Glutamatergic neuron (in vitro differentiated cells): ENCODE data around the gene OR9G1. TPM values are rescaled to one million over a fixed set of nuclear protein-coding genes. Genes with fewer than 3 reads are reported as not detected.

Experiments used
- DNase-seq: peaks from one replicate; pipeline ENCODE4 v3.0.0; 2022
- H3K27ac Mint-ChIP-seq: one replicate; pipeline ENCODE4 v1.8.0; 2020; ENCODE audit warnings: mild to moderate bottlenecking, mixed read lengths, inconsistent platforms; ENCODE audit not compliant: unreplicated experiment
- H3K27me3 Mint-ChIP-seq: one replicate; pipeline ENCODE4 v1.8.0; 2020; ENCODE audit warnings: mild to moderate bottlenecking, moderate library complexity, mixed read lengths, inconsistent platforms; ENCODE audit not compliant: unreplicated experiment
- H3K36me3 Mint-ChIP-seq: one replicate; pipeline ENCODE4 v1.8.0; 2020; ENCODE audit warnings: mild to moderate bottlenecking, mixed read lengths, inconsistent platforms; ENCODE audit not compliant: unreplicated experiment
- H3K4me1 Mint-ChIP-seq: one replicate; pipeline ENCODE4 v1.8.0; 2020; ENCODE audit warnings: mild to moderate bottlenecking, low read depth, mixed read lengths, inconsistent platforms; ENCODE audit not compliant: unreplicated experiment
- H3K4me3 Mint-ChIP-seq: one replicate; pipeline ENCODE4 v1.8.0; 2020; ENCODE audit warnings: mild to moderate bottlenecking, mixed read lengths, inconsistent platforms; ENCODE audit not compliant: unreplicated experiment
- H3K9me3 Mint-ChIP-seq: one replicate; pipeline ENCODE4 v1.8.0; 2020; ENCODE audit warnings: mild to moderate bottlenecking, moderate library complexity, mixed read lengths, inconsistent platforms; ENCODE audit not compliant: unreplicated experiment
- CTCF ChIP-seq: fragments of 200-600 bp; sonication (generic); IDR thresholded peaks from one replicate; pipeline ENCODE4 v1.5.0; 2021; ENCODE audit not compliant: partially characterized antibody, unreplicated experiment
- total RNA-seq: library from RNA; stranded (reverse); fragmentation: NEBNext Ultra II Directional; extraction: Animal tissue kit (Norgen Biotek cat#: 25700); gene quantifications from one replicate; pipeline ENCODE4 v1.2.1, GENCODE V29; 2021; ENCODE audit not compliant: unreplicated experiment

Gene OR9G1
- total RNA-seq, 1 donor from 2014 or later = not detected

GRCh38 chr11:56706486-56706885, 7.6 kb downstream of the OR9G1 start:
- H3K9me3 Mint-ChIP-seq = no peaks in the 10 kb centered on the region
- DNase-seq = no peak
- H3K4me1 Mint-ChIP-seq = no peaks in the 10 kb centered on the region
- no peaks in the 10 kb centered on the region for H3K36me3 Mint-ChIP-seq
- no peak for TF ChIP-seq CTCF
- H3K4me3 Mint-ChIP-seq = no peak overlapping the region
- no peak overlapping the region for H3K27ac Mint-ChIP-seq
- no peaks in the 10 kb centered on the region for H3K27me3 Mint-ChIP-seq

GRCh38 chr11:56714206-56714605, 15.3 kb downstream of the OR9G1 start:
- Mint-ChIP-seq H3K27me3 (peaks cover 3% of the 10 kb centered on the region), H3K36me3 (no peaks in the 10 kb centered on the region), H3K4me1 (no peaks in the 10 kb centered on the region), H3K27ac (no peak overlapping the region), H3K9me3 (peaks cover 5% of the 10 kb centered on the region), H3K4me3 (no peak overlapping the region)
- no peak for TF ChIP-seq CTCF
- no peak for DNase-seq

GRCh38 chr11:56716379-56716854, 17.5 kb downstream of the OR9G1 start:
- no peaks in the 10 kb centered on the region for H3K4me1 Mint-ChIP-seq
- DNase-seq = no peak
- TF ChIP-seq CTCF = no peak
- H3K27ac Mint-ChIP-seq = no peak overlapping the region
- H3K4me3 Mint-ChIP-seq = no peak overlapping the region
- no peaks in the 10 kb centered on the region for H3K36me3 Mint-ChIP-seq
- H3K27me3 Mint-ChIP-seq = peaks cover 3% of the 10 kb centered on the region
- H3K9me3 Mint-ChIP-seq = peaks cover 5% of the 10 kb centered on the region

- Mint-ChIP-seq H3K27me3 (peaks cover 2% of the 10 kb centered on the region), H3K4me1 (no peaks in the 10 kb centered on the region), H3K4me3 (no peak overlapping the region), H3K9me3 (no peaks in the 10 kb centered on the region), H3K36me3 (no peaks in the 10 kb centered on the region), H3K27ac (no peak overlapping the region)
- no peak for DNase-seq
- no peak for TF ChIP-seq CTCF
Measured at GRCh38 chr11:56720513-56720912, 21.6 kb downstream of the OR9G1 start.

- DNase-seq = no peak
- no peaks in the 10 kb centered on the region for H3K36me3 Mint-ChIP-seq
- no peaks in the 10 kb centered on the region for H3K9me3 Mint-ChIP-seq
- TF ChIP-seq CTCF = no peak
- no peaks in the 10 kb centered on the region for H3K4me1 Mint-ChIP-seq
- no peaks in the 10 kb centered on the region for H3K27me3 Mint-ChIP-seq
- no peak overlapping the region for H3K4me3 Mint-ChIP-seq
- no peak overlapping the region for H3K27ac Mint-ChIP-seq
Measured at GRCh38 chr11:56740107-56740506, 41.2 kb downstream of the OR9G1 start.
